Measurements from ENCODE around the gene FNBP1L.
"Not testable (repeated sequence)": the region's sequence is repeated elsewhere in the genome, so short reads cannot be mapped to it uniquely, and the experiment has no call there.

FNBP1L gene

GRCh38 chr1:93537924-93538323 is 90.0 kb downstream of the FNBP1L start:
- DNase-seq, result no peak

GRCh38 chr1:93541045-93541444 is 93.1 kb downstream of the FNBP1L start:
- DNase-seq, result no peak

- DNase-seq, result no peak
Measured at GRCh38 chr1:93542398-93542797, 94.5 kb downstream of the FNBP1L start.

- no peak for DNase-seq
Measured at GRCh38 chr1:93546162-93546863, 98.4 kb downstream of the FNBP1L start.

GRCh38 chr1:93549131-93549530 is 101.2 kb downstream of the FNBP1L start:
- DNase-seq, result no peak

- DNase-seq, result no peak
Measured at GRCh38 chr1:93549811-93550210, 101.9 kb downstream of the FNBP1L start.

GRCh38 chr1:93552741-93553455 is 105.0 kb downstream of the FNBP1L start:
- peak; percentile 27 to 76 for DNase-seq

- not testable (repeated sequence) for DNase-seq
Measured at GRCh38 chr1:93553886-93554490, 106.1 kb downstream of the FNBP1L start.

- no peak for DNase-seq
Measured at GRCh38 chr1:93554883-93555872, 107.3 kb downstream of the FNBP1L start.

- DNase-seq, result no peak
Measured at GRCh38 chr1:93556291-93556690, 108.4 kb downstream of the FNBP1L start.

- DNase-seq, result no peak
Measured at GRCh38 chr1:93559045-93559444, 111.1 kb downstream of the FNBP1L start.

- DNase-seq, result no peak
Measured at GRCh38 chr1:93559695-93560094, 111.8 kb downstream of the FNBP1L start.

- no peak for DNase-seq
Measured at GRCh38 chr1:93565496-93566206, 117.7 kb downstream of the FNBP1L start.

- no peak for DNase-seq
Measured at GRCh38 chr1:93566227-93566626, 118.3 kb downstream of the FNBP1L start.

GRCh38 chr1:93567255-93567918 is 119.5 kb downstream of the FNBP1L start:
- no peak for DNase-seq

GRCh38 chr1:93569489-93569888 is 121.6 kb downstream of the FNBP1L start:
- no peak for DNase-seq

GRCh38 chr1:93571623-93572310 is 123.8 kb downstream of the FNBP1L start:
- no peak for DNase-seq

- no peak for DNase-seq
Measured at GRCh38 chr1:93573940-93574469, 126.1 kb downstream of the FNBP1L start.

GRCh38 chr1:93574511-93574910 is 126.6 kb downstream of the FNBP1L start:
- DNase-seq, result no peak

- no peak for DNase-seq
Measured at GRCh38 chr1:93574991-93575390, 127.1 kb downstream of the FNBP1L start.
